Gastrocnemius medialis (tissue), 4 donors: ENCODE data around the gene PRKN.

Source experiments
- CTCF ChIP-seq, 5 experiments: fragments of 450-650 bp in 3 of 5; fragments of 200-600 bp in 2 of 5; sonication (generic) in 2 of 5; IDR thresholded peaks in 4 of 5; conservative IDR thresholded peaks in 1 of 5; 1 replicate in 4 of 5; 2 replicates in 1 of 5; pipeline ENCODE4 v1.5.1; 2016 to 2019; ENCODE audit warnings: antibody characterized with exemption in 5 of 5, mild to moderate bottlenecking in 3 of 5, moderate library complexity in 3 of 5
- POLR2A ChIP-seq, 2 donors: fragments of 450-650 bp; IDR thresholded peaks; one replicate each; pipeline ENCODE4 v1.6.1; 2017; ENCODE audit warnings: antibody characterized with exemption in 2 of 2, mild to moderate bottlenecking in 2 of 2, moderate library complexity in 2 of 2

DNA sequence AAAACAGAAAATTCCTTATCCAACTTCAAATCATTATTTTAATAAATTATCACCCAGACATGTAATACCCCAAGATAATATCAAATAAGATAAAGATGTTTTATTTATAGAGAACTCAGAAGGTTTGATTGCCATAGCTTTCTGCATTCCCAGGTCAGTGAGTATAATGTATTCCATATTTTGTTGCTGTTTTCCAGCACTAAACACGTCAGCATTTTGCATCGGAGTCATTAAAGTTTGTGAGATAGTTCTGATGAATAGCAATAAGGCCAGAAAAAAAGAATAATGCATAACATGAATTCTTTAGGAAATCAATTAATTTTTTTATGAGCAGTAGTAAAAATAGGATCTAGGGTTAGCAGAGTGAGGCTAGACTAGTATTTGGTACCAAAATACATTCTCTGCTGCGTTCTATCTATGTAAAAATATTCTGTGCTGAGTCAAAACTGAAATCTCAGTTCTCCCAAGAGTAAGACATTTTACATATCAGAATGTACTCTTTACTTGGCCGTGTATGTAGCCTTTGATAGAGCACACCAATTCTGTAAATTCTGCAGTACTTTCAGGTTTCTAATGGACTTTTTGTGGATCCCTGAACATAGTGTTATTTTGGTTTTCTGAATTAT is 1183.8 kb downstream of the PRKN start:
- TF ChIP-seq CTCF (IDR thresholded peaks at IDR 0.05 in 4 of 5, conservative IDR thresholded peaks at IDR 0.05 in 1 of 5) (no peak), POLR2A (IDR thresholded peaks at IDR 0.05) (no peak)
